ENCODE measurements around the gene SH3PXD2A.
"Not testable (repeated sequence)": the region's sequence is repeated elsewhere in the genome, so short reads cannot be mapped to it uniquely, and the experiment has no call there.

Gene SH3PXD2A

DNA sequence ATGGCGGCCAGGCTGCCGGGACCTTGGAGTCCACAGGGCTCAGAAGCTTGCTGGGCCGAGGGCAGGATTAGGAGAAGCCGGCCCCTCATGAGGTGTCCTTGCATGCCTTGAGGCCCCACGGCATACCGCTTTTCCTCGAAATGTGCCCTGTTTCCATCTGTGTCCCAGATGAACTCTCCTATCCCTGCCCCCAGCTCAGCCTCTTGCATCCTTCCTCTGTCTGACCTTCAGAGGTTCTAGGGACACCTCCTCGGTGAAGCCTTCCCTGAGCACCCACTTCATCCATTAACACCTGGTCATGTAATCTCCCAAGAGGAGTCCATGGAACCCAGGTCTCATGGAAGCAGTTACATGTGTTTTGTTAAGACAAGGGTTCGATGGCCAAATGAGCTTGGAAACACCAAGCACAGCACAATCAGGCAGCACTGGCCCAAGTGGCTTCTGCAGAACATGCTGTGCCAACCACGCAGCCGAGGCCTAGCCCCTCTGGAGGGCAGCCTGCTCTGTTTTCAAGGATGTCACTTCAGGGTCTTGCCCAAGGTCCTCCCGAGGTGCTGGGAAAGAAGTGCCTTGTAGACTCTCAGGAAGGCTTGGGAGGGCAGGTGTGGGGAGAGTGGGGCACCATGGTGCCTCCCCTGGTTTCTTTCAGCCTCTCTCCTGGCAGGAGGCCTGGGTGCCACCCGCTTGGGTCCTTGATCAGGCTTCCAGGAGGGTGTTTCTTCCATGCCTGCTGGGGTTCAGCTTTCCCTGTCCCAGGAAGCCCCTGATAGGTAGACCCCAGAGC, 237.6 kb downstream of the SH3PXD2A start:
- no peaks in the 10 kb centered on the region for H3K27me3 Mint-ChIP-seq
- H3K4me1 Mint-ChIP-seq, result no peaks in the 10 kb centered on the region
- ATAC-seq (no peak), DNase-seq (no peak)
- no peak overlapping the region for H3K4me3 Mint-ChIP-seq
- H3K27ac Mint-ChIP-seq, result no peak overlapping the region
- no peaks in the 10 kb centered on the region for H3K36me3 Mint-ChIP-seq (ENCODE audit: low read depth)
- no peaks in the 10 kb centered on the region for H3K9me3 Mint-ChIP-seq

GRCh38 chr10:103616705-103617601, 238.4 kb downstream of the SH3PXD2A start:
- no peak overlapping the region for H3K4me3 Mint-ChIP-seq
- H3K9me3 Mint-ChIP-seq, result no peaks in the 10 kb centered on the region
- ATAC-seq, result no peak
- no peaks in the 10 kb centered on the region for H3K4me1 Mint-ChIP-seq
- no peak for DNase-seq
- H3K27ac Mint-ChIP-seq, result peak overlapping the region; percentile 52
- no peaks in the 10 kb centered on the region for H3K36me3 Mint-ChIP-seq (ENCODE audit: low read depth)
- no peaks in the 10 kb centered on the region for H3K27me3 Mint-ChIP-seq

DNA sequence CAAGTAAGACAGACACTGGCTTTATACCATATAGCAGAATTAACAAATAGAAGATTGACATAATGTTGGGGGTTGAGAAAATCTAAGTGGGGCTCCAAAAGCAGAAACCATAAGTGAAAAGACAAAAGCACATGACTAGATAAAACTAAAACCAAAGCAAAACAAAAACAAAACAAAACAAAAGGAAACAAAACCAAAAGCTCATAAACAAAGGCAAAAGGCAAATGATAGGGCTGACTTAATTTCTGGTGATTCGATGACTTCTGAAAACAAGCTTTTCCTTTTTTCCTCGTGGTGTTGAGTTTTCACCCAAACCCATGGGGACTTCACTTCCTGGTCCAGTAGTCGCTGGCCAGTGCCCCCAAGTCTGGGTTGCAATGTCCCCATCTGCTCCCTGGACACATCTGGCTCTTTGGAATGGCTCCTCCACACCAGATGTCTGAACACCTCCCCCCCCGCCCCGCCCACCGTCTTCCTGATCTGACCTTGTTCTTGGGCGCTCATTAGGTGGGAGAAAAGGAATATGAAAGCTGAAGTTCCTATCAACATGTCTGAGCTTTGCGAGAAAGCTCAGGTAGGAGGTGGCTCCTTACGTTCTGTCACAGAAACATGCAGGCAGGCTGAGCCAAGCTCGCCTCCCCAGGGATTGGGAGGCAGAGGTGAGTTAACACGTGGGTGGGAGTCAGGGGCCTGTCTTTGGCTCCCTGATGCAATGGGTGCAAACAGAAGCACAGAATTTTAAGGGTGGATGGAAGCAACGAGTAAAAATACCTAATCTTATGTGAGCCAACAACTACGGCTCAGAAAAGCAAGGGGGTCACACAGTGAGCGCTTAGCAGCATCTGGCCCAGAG, 240.8 kb downstream of the SH3PXD2A start:
- H3K27ac Mint-ChIP-seq, result no peak overlapping the region

DNA sequence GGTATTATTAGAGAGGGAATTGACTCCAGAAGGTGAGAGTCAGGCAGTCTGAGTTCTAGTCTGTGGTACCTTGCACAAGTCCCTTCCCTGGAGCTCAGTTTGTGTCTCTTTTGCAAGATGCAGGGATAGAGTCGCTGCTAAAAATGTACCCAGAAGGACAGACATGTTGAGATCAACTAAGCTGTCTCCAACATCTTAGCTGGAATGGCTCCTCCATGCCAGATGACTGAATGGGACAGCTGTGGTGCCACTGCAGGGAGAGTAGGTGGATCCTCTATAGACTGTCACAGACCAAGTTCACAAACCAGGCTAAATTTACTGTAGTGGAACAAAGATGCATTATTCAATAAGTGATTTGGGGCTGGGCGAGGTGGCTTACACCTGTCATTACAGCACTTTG, 241.8 kb downstream of the SH3PXD2A start:
- ATAC-seq (no peak), DNase-seq (no peak)
- H3K4me1 Mint-ChIP-seq, result no peaks in the 10 kb centered on the region
- H3K9me3 Mint-ChIP-seq, result no peaks in the 10 kb centered on the region
- no peaks in the 10 kb centered on the region for H3K27me3 Mint-ChIP-seq
- H3K4me3 Mint-ChIP-seq, result no peak overlapping the region
- no peaks in the 10 kb centered on the region for H3K36me3 Mint-ChIP-seq (ENCODE audit: low read depth)
- H3K27ac Mint-ChIP-seq, result no peak overlapping the region

More for the DNA sequence above, 240.8 kb downstream of the SH3PXD2A start:
- no peaks in the 10 kb centered on the region for H3K9me3 Mint-ChIP-seq
- ATAC-seq (no peak), DNase-seq (no peak)
- H3K27me3 Mint-ChIP-seq, result no peaks in the 10 kb centered on the region
- H3K36me3 Mint-ChIP-seq (ENCODE audit: low read depth), result no peaks in the 10 kb centered on the region
- no peaks in the 10 kb centered on the region for H3K4me1 Mint-ChIP-seq
- H3K4me3 Mint-ChIP-seq, result no peak overlapping the region

GRCh38 chr10:103612462-103613365, 242.7 kb downstream of the SH3PXD2A start:
- ATAC-seq, result no peak
- Mint-ChIP-seq H3K36me3 (ENCODE audit: low read depth) (no peaks in the 10 kb centered on the region), H3K4me3 (no peak overlapping the region), H3K4me1 (no peaks in the 10 kb centered on the region), H3K27ac (no peak overlapping the region), H3K9me3 (no peaks in the 10 kb centered on the region), H3K27me3 (no peaks in the 10 kb centered on the region)
- no peak for DNase-seq

DNA sequence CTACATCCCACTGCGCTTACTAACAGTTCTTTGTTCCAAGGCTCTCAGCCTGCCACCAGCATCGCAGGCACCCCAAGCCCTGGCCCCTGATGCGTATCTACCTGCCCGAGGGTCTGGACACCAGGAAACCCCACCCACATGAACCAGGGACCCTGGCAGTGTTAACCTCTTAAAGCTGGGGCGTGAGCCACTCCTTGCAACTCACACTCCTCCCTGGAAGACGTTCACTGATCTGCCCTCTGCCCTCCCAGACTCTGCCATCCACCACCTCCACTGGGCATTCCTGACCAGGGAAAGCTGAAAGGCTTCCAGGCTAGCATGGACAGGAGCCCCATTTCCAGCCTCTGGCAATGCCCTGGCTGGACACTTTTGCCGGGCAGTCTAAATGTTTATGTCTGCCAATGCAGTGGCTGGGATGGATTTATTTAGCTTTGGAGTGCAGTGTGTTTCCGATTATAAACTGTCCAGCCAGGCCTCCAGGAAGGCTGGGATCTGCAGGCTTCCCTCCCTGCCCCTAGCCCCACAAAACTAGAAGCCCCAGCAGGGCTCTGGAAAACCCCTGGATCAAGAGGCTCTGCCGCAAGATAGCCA, 244.4 kb downstream of the SH3PXD2A start:
- H3K4me3 Mint-ChIP-seq, result no peak overlapping the region
- no peaks in the 10 kb centered on the region for H3K4me1 Mint-ChIP-seq
- no peak for DNase-seq
- ATAC-seq, result no peak
- H3K27me3 Mint-ChIP-seq, result no peaks in the 10 kb centered on the region
- no peaks in the 10 kb centered on the region for H3K36me3 Mint-ChIP-seq (ENCODE audit: low read depth)
- H3K9me3 Mint-ChIP-seq, result no peaks in the 10 kb centered on the region
- H3K27ac Mint-ChIP-seq, result no peak overlapping the region

- no peaks in the 10 kb centered on the region for H3K4me1 Mint-ChIP-seq
- no peak overlapping the region for H3K4me3 Mint-ChIP-seq
- no peaks in the 10 kb centered on the region for H3K27me3 Mint-ChIP-seq
- H3K9me3 Mint-ChIP-seq, result no peaks in the 10 kb centered on the region
- no peak for ATAC-seq
- H3K36me3 Mint-ChIP-seq (ENCODE audit: low read depth), result no peaks in the 10 kb centered on the region
- no peak overlapping the region for H3K27ac Mint-ChIP-seq
- DNase-seq, result no peak
Observed at GRCh38 chr10:103610083-103610472, 245.3 kb downstream of the SH3PXD2A start.

DNA sequence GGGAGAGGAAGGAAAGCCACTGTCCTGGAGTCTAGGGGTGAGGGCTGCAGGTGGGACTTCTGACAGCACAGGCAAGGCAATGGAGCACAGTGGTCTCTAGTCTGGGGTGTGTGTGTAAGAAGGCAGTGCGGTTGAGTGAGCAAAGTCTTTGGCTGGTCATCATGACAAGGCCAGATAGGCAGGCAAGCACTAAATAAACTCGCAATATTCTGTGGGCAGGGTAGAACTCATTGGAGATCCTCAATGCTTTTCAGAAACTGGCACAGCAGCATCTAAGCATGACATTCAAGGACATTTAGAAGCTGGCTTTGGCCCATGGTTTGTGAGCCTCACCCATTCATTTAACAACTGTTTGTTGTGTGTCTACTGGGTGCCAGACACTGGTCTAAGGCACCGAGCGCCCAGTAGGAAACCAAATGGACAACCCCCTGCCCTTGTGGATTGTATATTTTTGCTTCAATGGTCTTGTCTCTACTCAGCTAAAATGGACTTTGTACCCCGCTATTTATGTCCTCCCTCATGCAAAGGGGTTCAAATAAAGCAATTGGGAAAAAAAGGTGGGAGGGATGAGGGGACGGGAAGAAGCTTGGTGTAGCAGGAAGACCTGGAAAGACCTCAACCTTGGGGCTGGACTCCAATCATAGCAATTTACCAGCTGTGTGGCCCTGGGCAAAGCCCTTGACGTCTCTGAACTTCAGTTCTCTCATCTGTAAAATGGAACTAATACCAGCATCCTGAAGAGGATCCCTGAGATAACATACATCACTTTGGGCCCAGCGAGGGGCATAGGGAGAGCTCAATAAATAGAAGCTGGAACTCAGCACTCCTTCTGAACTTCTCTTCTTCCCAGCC, 245.9 kb downstream of the SH3PXD2A start:
- no peaks in the 10 kb centered on the region for H3K4me1 Mint-ChIP-seq
- ATAC-seq (no peak), DNase-seq (no peak)
- H3K27me3 Mint-ChIP-seq, result no peaks in the 10 kb centered on the region
- no peak overlapping the region for H3K27ac Mint-ChIP-seq
- H3K4me3 Mint-ChIP-seq, result no peak overlapping the region
- H3K36me3 Mint-ChIP-seq (ENCODE audit: low read depth), result no peaks in the 10 kb centered on the region
- H3K9me3 Mint-ChIP-seq, result no peaks in the 10 kb centered on the region

DNA sequence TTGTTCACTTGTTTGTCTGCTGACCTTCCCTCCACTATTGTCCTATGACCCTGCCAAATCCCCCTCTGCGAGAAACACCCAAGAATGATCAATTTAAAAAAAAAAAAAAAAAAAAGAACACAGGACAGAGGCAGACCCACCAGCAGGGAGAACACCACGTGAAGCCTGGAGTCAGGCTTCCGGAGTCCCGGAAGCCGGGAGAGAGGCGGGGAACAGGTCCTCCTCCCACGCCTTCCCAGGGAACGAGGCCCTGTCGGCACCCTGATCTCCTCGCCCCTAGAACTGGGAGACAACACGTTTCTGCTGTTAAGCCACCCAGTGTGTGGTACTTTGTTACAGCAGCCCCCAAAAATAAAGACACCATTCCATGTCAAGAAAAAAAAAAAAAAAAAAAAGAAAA, 247.3 kb downstream of the SH3PXD2A start:
- DNase-seq; H3K4me1 Mint-ChIP-seq; H3K27ac Mint-ChIP-seq; ATAC-seq; H3K27me3 Mint-ChIP-seq; H3K4me3 Mint-ChIP-seq; H3K36me3 Mint-ChIP-seq (ENCODE audit: low read depth); H3K9me3 Mint-ChIP-seq: not testable (repeated sequence)

- H3K27me3 Mint-ChIP-seq; H3K4me1 Mint-ChIP-seq; ATAC-seq; H3K27ac Mint-ChIP-seq; DNase-seq; H3K4me3 Mint-ChIP-seq; H3K36me3 Mint-ChIP-seq (ENCODE audit: low read depth); H3K9me3 Mint-ChIP-seq: not testable (repeated sequence)
Observed at GRCh38 chr10:103607051-103607450, 248.3 kb downstream of the SH3PXD2A start.

GRCh38 chr10:103606097-103606438, 249.3 kb downstream of the SH3PXD2A start:
- DNase-seq; H3K36me3 Mint-ChIP-seq (ENCODE audit: low read depth); H3K27me3 Mint-ChIP-seq; H3K4me1 Mint-ChIP-seq; H3K9me3 Mint-ChIP-seq; ATAC-seq; H3K27ac Mint-ChIP-seq; H3K4me3 Mint-ChIP-seq: not testable (repeated sequence)

GRCh38 chr10:103605359-103606096, 249.8 kb downstream of the SH3PXD2A start:
- Mint-ChIP-seq H3K4me3 (no peak overlapping the region), H3K36me3 (ENCODE audit: low read depth) (no peaks in the 10 kb centered on the region), H3K27me3 (no peaks in the 10 kb centered on the region), H3K27ac (no peak overlapping the region), H3K4me1 (no peaks in the 10 kb centered on the region), H3K9me3 (no peaks in the 10 kb centered on the region)
- ATAC-seq (no peak), DNase-seq (peak; percentile 57)
